Osteocyte (in vitro differentiated cells): Measurements from ENCODE around the gene TPPP. TPM values are rescaled to one million over a fixed set of nuclear protein-coding genes. Genes with fewer than 3 reads are reported as not detected.

ENCODE experiments used
- DNase-seq: peaks from one replicate; pipeline ENCODE4 v3.0.0; 2021; ENCODE audit warnings: mixed read lengths; ENCODE audit not compliant: unreplicated experiment; ENCODE audit errors: extremely low spot score
- H3K27ac Mint-ChIP-seq: one replicate; pipeline ENCODE4 v1.8.0; 2021; ENCODE audit warnings: mild to moderate bottlenecking, mixed read lengths; ENCODE audit not compliant: unreplicated experiment
- H3K27me3 Mint-ChIP-seq: one replicate; pipeline ENCODE4 v1.8.0; 2021; ENCODE audit warnings: mixed read lengths; ENCODE audit not compliant: unreplicated experiment
- H3K36me3 Mint-ChIP-seq: one replicate; pipeline ENCODE4 v1.8.0; 2021; ENCODE audit warnings: mixed read lengths; ENCODE audit not compliant: unreplicated experiment
- H3K4me1 Mint-ChIP-seq: one replicate; pipeline ENCODE4 v1.8.0; 2021; ENCODE audit warnings: mixed read lengths; ENCODE audit not compliant: unreplicated experiment
- H3K4me3 Mint-ChIP-seq: one replicate; pipeline ENCODE4 v1.8.0; 2021; ENCODE audit warnings: mild to moderate bottlenecking, moderate library complexity, mixed read lengths; ENCODE audit not compliant: unreplicated experiment
- H3K9me3 Mint-ChIP-seq: one replicate; pipeline ENCODE4 v1.8.0; 2021; ENCODE audit warnings: mixed read lengths; ENCODE audit not compliant: unreplicated experiment
- CTCF ChIP-seq: fragments of 200-600 bp; sonication (generic); IDR thresholded peaks from 2 replicates; pipeline ENCODE4 v1.5.0; 2021; ENCODE audit warnings: antibody characterized with exemption, mild to moderate bottlenecking, moderate library complexity
- total RNA-seq: library from RNA; stranded (reverse); gene quantifications from 2 replicates; pipeline ENCODE4 v1.2.1, GENCODE V29; 2021

The TPPP gene
- total RNA-seq, 1 donor from 2014 or later: 0.16 TPM

DNA sequence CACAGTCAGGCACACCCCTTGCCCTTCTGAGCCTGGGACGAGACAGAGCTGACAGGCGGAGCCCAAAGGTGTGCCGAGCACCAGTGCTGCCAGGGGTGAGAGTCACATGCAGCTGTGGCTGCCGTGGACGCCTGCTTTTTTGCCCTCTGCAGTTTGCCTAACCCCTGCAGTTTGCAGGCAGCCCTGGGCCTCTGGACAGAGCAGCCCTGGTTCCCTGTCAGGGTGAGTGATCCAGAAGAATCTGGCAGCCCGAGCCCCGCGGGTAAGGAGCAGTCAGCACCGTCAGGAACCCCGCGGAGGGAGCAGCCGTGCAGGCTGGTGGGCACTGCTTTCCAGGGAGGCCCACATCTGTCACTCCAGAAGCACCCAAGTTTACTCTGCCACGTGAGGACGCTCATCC lies 50.7 kb downstream of the TPPP start:
- Mint-ChIP-seq H3K36me3 (peaks cover 6% of the 10 kb centered on the region), H3K27ac (no peak overlapping the region), H3K4me1 (peaks cover 7% of the 10 kb centered on the region), H3K9me3 (no peaks in the 10 kb centered on the region), H3K4me3 (no peak overlapping the region), H3K27me3 (no peaks in the 10 kb centered on the region)
- TF ChIP-seq CTCF: no peak
- DNase-seq: no peak

- Mint-ChIP-seq H3K9me3 (no peaks in the 10 kb centered on the region), H3K27ac (no peak overlapping the region), H3K4me3 (no peak overlapping the region), H3K27me3 (no peaks in the 10 kb centered on the region), H3K4me1 (peaks cover 7% of the 10 kb centered on the region), H3K36me3 (peaks cover 10% of the 10 kb centered on the region)
- no peak for TF ChIP-seq CTCF
- DNase-seq: no peak
These were observed 51.8 kb downstream of the TPPP start for GRCh38 chr5:641331-641765.

DNA sequence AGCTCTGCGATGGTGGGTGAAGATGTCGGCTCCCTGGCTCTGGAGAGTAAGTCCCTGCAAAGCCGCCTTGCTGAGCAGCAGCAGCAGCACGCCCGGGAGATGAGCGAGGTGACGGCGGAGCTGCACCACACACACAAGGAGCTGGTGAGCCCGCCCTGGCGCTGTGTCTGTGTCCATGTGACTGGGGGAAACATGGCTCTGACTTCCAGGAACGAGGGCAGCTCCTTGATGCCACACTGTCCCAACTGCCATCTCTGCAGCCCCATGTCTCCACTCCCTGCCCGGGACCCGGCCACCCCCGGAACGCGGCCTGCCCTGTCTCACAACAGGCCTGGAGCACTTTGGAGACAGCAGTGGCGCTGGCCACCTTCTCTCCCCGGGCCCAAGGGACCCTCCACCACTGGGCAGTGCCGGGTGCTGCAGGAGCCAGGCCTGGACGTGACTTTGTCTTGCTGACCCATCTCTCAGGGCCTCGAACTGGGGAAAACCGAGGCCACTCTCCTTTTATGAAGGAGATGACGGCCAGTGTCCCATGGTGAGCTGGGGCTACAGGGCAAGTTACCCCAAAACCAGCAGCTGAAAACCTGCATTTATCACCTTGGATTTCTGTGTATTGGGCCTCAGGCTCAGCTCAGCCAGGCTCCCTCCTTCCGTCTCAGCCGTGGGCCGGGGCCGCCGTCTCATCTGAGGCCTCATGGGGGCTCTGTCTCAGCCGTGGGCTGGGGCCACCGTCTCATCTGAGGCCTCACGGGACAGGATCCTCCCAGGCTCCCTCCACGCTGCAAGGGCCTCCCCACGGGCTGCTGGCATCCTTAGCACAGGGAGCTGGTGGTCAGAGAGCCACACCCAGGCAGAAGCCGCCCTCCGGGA lies 52.5 kb downstream of the TPPP start:
- Mint-ChIP-seq H3K27me3 (no peaks in the 10 kb centered on the region), H3K4me1 (peaks cover 7% of the 10 kb centered on the region), H3K27ac (no peak overlapping the region), H3K36me3 (peaks cover 9% of the 10 kb centered on the region), H3K9me3 (no peaks in the 10 kb centered on the region), H3K4me3 (no peak overlapping the region)
- peak; percentile 84 for DNase-seq
- TF ChIP-seq CTCF: no peak

DNA sequence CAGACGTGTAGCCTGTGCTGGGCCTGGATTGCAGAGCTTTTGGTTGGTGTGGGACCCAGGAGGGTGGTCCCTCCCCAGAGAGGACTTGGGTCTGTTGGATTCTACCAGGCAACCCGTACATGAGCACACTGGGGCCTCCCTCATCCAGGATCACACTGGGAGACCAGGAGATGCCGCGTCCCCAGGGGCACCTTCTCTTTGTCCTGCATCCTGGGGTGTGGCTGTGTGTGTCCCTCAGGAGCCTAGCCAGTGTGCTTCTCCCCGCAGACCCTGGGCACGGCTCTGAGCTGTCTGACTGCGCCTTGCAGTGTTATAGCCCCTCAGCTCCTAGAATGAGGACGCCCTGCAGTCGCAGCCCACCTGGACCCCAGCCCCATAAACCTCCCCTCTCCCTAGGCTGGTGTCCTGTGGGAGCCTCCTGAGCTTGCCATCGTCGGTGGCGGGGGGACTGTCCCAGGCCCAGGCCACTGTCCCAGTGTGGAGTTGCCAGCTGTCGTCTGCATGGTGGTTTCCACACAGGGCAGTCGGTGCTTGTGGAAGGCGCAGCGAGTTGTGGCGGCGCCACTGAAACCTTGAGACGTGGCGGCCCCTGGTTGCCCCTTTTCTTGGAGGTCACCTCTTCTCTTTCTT lies 53.5 kb downstream of the TPPP start:
- H3K27me3 Mint-ChIP-seq: no peaks in the 10 kb centered on the region

More for the DNA sequence above, 53.5 kb downstream of the TPPP start:
- no peaks in the 10 kb centered on the region for H3K9me3 Mint-ChIP-seq
- no peak overlapping the region for H3K27ac Mint-ChIP-seq
- no peak overlapping the region for H3K4me3 Mint-ChIP-seq
- DNase-seq: no peak
- peaks cover 7% of the 10 kb centered on the region for H3K4me1 Mint-ChIP-seq
- H3K36me3 Mint-ChIP-seq: peaks cover 13% of the 10 kb centered on the region
- TF ChIP-seq CTCF: no peak
